AG04450 (cell line): ENCODE measurements around the gene RHEX. TPM values are rescaled to one million over a fixed set of nuclear protein-coding genes. Genes with fewer than 3 reads are reported as not detected.

Experiments used
- CTCF ChIA-PET: fragments of 300-600, 350-600 bp; formaldehyde crosslinking; extraction: SDS; loops from one replicate; lab custom pipeline; 2022; ENCODE audit warnings: antibody characterized with exemption, inconsistent platforms; lab: Charles Lee
- POLR2A ChIA-PET: fragments of 350-600 bp; formaldehyde crosslinking; extraction: SDS; loops from one replicate; lab custom pipeline; 2021; ENCODE audit warnings: antibody characterized with exemption, inconsistent platforms; lab: Yijun Ruan, JAX
- DNase-seq: peaks from one replicate; pipeline ENCODE4 v3.0.0-alpha.2; 2011; ENCODE audit warnings: low read depth, low spot score
- H3K27ac ChIP-seq: one replicate; pipeline ENCODE4 v1.5.1; 2012; ENCODE audit warnings: low read depth, low read length, control low read depth
- H3K27me3 ChIP-seq: one replicate; pipeline ENCODE4 v1.6.0; 2012; ENCODE audit warnings: low read length; ENCODE audit not compliant: control insufficient read depth, insufficient read depth
- H3K4me3 ChIP-seq: 2 replicates; pipeline ENCODE4 v1.5.1; 2011; ENCODE audit warnings: mild to moderate bottlenecking, low read depth, low read length, control low read depth
- H3K9me3 ChIP-seq: 2 replicates; pipeline ENCODE4 v1.5.1; 2012; ENCODE audit warnings: low read length; ENCODE audit not compliant: control insufficient read depth, insufficient read depth
- CTCF ChIP-seq: IDR thresholded peaks from 2 replicates; pipeline ENCODE4 v1.5.1; 2011; ENCODE audit warnings: low read depth, low read length, control low read depth, inconsistent platforms
- polyA plus RNA-seq: library from polyadenylated mRNA; depleted of rRNA; stranded (reverse); fragments of >200 nt; gene quantifications from 2 replicates; pipeline ENCODE4 v1.2.3, GENCODE V29; 2011

The RHEX gene
- polyA plus RNA-seq, 1 experiment, result not detected

DNA sequence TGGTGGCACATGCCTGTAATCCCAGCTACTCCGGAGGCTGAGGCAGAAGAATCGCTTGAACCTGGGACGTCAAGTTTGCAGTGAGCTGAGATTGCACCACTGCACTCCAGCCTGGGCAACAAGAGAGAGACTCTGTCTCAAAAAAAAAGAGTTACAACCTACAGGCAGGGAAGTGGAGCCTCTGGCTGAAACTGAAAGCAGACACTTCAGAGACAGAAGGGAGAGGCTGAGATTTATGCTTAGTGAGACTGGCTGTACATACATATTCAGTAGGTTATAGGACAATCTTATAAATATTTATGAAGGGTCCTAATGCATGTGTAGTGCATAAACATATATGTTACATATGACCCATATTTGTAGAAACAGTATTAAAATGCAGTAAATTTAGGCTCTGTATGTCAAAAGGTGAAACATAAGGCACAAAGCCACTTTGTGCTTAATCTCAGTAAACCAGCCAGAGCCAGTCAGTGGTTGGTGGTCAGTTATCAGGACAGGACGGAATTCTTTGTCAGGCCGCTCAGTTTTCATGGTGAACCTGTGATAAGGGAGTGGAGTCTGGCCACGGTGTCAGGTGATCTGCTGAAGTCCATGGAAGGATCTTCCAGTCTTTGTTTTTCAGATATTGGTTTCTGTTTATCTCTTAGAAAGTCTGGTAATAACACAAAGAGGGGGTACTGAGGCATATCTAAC, 13.7 kb downstream of the RHEX start:
- Histone ChIP-seq H3K9me3 (peaks cover 3% of the 10 kb centered on the region; the same call in 1 of the 2 replicates), H3K27me3 (peaks cover 31% of the 10 kb centered on the region), H3K4me3 (no peak overlapping the region), H3K27ac (no peak overlapping the region)
- DNase-seq, result no peak
- no peak for TF ChIP-seq CTCF
- ChIA-PET POLR2A (no interaction called here), CTCF (no interaction called here)

DNA sequence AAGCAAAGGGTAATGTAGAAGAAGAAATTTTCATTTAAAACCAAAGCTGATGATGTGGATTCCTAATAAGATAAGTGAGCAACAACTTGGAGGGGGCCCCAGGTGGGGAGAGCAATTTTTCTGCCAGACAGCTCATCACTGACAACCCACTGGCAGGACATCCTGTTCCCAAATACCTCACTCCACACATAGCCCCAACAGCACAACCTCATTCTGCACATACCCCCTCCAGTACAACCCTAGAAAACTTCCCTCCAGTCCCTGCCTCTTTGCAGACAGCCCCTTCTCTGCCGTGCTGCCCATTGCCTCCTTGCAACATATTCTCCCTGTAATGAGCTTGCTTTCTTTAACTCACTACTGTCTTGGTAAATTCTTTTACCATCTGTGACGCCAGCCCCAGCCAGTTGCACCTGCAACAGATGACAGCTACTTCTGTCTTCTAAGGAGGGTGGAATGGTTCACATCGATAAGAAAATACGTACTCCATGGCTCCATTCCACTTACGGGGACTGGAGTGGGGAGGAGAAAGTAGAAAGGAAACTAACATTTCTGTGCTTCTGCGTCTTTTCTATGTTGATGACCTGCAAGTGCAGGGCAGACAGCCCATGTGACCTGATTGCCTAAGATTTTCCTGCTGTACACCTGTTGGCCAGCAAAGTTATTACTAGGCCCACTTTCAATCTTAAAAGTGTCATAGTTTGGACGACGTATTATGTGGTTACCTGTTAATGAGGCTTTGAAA, 14.7 kb downstream of the RHEX start:
- no peak for TF ChIP-seq CTCF
- Histone ChIP-seq H3K27me3 (peaks cover 31% of the 10 kb centered on the region), H3K9me3 (peaks cover 3% of the 10 kb centered on the region; the same call in 1 of the 2 replicates), H3K27ac (no peak overlapping the region), H3K4me3 (no peak overlapping the region)
- POLR2A ChIA-PET, result no interaction called here
- DNase-seq, result no peak
- CTCF ChIA-PET, result no interaction called here

- no peak for TF ChIP-seq CTCF
- ChIA-PET POLR2A (no interaction called here), CTCF (no interaction called here)
- H3K9me3 ChIP-seq, result peaks cover 1% of the 10 kb centered on the region; the same call in 1 of the 2 replicates
- H3K4me3 ChIP-seq, result no peak overlapping the region
- H3K27me3 ChIP-seq, result peaks cover 31% of the 10 kb centered on the region
- no peak overlapping the region for H3K27ac ChIP-seq
- DNase-seq, result no peak
These were observed 15.3 kb downstream of the RHEX start for GRCh38 chr1:206068314-206068713.

DNA sequence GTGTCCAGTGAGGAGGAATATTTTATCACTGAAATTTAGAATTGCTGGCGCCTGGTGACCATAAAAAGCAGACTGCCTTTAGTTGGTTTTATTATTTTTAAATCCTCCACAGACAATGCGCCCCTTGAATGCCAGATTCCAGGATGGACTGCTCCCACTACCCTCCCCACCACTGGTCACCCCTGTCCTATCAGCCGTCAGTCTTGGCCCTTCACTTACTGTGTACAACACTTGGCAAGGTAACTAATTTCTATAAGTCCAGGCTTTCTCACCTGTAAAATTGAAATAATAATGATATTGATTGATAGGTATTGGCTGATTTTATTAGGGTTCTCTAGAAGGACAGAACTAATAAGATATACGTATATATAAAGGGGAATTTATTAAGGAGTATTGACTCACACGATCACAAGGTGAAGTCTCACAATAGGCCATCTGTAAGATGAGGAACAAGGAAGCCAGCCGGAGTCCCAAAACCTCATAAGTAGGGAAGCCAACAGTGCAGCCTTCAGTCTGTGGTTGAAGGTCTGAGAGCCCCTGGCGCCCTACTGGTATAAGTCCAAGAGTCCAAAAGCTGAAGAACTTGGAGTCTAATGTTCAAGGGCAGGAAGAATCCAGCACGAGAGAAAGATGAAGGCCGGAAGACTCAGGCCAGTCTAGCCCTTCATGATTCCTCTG, 17.8 kb downstream of the RHEX start:
- Histone ChIP-seq H3K4me3 (no peak overlapping the region), H3K27ac (no peak overlapping the region), H3K9me3 (no peaks in the 10 kb centered on the region), H3K27me3 (peaks cover 27% of the 10 kb centered on the region)
- POLR2A ChIA-PET, result no interaction called here
- no peak for DNase-seq
- no peak for TF ChIP-seq CTCF
- CTCF ChIA-PET, result interaction anchor here (1.3 to 1.6 kb wide), 2 partner anchors 87 to 93 kb away, joined by 3 to 4 read pairs; no protein-coding TSS in a partner anchor

- ChIA-PET POLR2A (no interaction called here), CTCF (interaction anchor here (0.8 kb wide), 1 partner anchor 98 kb away, joined by 3 read pairs; no protein-coding TSS in a partner anchor)
- TF ChIP-seq CTCF, result no peak
- DNase-seq, result no peak
- no peaks in the 10 kb centered on the region for H3K9me3 ChIP-seq
- H3K27me3 ChIP-seq, result peaks cover 14% of the 10 kb centered on the region
- no peak overlapping the region for H3K27ac ChIP-seq
- H3K4me3 ChIP-seq, result no peak overlapping the region
These were observed 21.9 kb downstream of the RHEX start for GRCh38 chr1:206074839-206075238.
